Endometrial microvascular endothelial cells (primary cell): ENCODE results near the gene HSBP1. TPM values are rescaled to one million over a fixed set of nuclear protein-coding genes. Genes with fewer than 3 reads are reported as not detected.

Experiments used
- in situ Hi-C: cut with HindIII; loops from 2 replicates; pipeline ENCODE4 v1.10.0; 2017; ENCODE audit warnings: low sequenced_read_pairs, low pct_unique_long_range_greater_than_20kb; ENCODE audit errors: inconsistent ontology term
- total RNA-seq: library from RNA; depleted of rRNA; stranded (reverse); fragments of >200 nt; gene quantifications from one replicate; pipeline ENCODE4 v1.2.3, GENCODE V29; 2015; ENCODE audit errors: inconsistent ontology term

The HSBP1 gene
- total RNA-seq, 1 donor from 2014 or later: 13.7 TPM

- in situ Hi-C loops: no loop called here
Observed at GRCh38 chr16:83802135-83802534, 5.6 kb upstream of the HSBP1 start.

GRCh38 chr16:83802554-83803205 is 5.1 kb upstream of the HSBP1 start:
- in situ Hi-C loops: no loop called here

GRCh38 chr16:83803811-83804210 is 4.0 kb upstream of the HSBP1 start:
- in situ Hi-C loops: no loop called here

- in situ Hi-C loops: no loop called here
Observed at GRCh38 chr16:83804366-83804765, 3.4 kb upstream of the HSBP1 start.

GRCh38 chr16:83806036-83806435 is 1.7 kb upstream of the HSBP1 start:
- in situ Hi-C loops: no loop called here

- in situ Hi-C loops: no loop called here
Observed at GRCh38 chr16:83806731-83807130, 1.0 kb upstream of the HSBP1 start.

- in situ Hi-C loops: no loop called here
Observed at GRCh38 chr16:83807327-83807709, 460 bp upstream of the HSBP1 start.

- in situ Hi-C loops: no loop called here
Observed at GRCh38 chr16:83808573-83809014, 816 bp downstream of the HSBP1 start.

GRCh38 chr16:83809092-83809491 is 1.3 kb downstream of the HSBP1 start:
- in situ Hi-C loops: no loop called here

- in situ Hi-C loops: no loop called here
Observed at GRCh38 chr16:83810901-83811300, 3.1 kb downstream of the HSBP1 start.

GRCh38 chr16:83813823-83814658 is 6.3 kb downstream of the HSBP1 start:
- in situ Hi-C loops: no loop called here

- in situ Hi-C loops: no loop called here
Observed at GRCh38 chr16:83814659-83814985, 6.8 kb downstream of the HSBP1 start.

- in situ Hi-C loops: no loop called here
Observed at GRCh38 chr16:83817022-83817421, 9.2 kb downstream of the HSBP1 start.

GRCh38 chr16:83818276-83818675 is 10.5 kb downstream of the HSBP1 start:
- in situ Hi-C loops: no loop called here

- in situ Hi-C loops: no loop called here
Observed at GRCh38 chr16:83819361-83819760, 11.6 kb downstream of the HSBP1 start.

GRCh38 chr16:83826146-83826913 is 18.6 kb downstream of the HSBP1 start:
- in situ Hi-C loops: no loop called here

GRCh38 chr16:83830091-83830768 is 22.5 kb downstream of the HSBP1 start:
- in situ Hi-C loops: no loop called here

GRCh38 chr16:83830769-83831455 is 23.1 kb downstream of the HSBP1 start:
- in situ Hi-C loops: no loop called here
